Stimulated activated CD4-positive, alpha-beta T cell treated with anti-CD3 and anti-CD28 coated beads, TNF-alpha, amount 100 ng/mL, for 4 hours (primary cell): Measurements from ENCODE around the gene PCYOX1L.
"Not testable (repeated sequence)": the region's sequence is repeated elsewhere in the genome, so short reads cannot be mapped to it uniquely, and the experiment has no call there.

Experiments used
- DNase-seq, 3 experiments: peaks; one replicate each; pipeline ENCODE4 v3.0.0-alpha.2; 2020; ENCODE audit warnings: low read depth in 3 of 3

PCYOX1L gene

GRCh38 chr5:149387081-149387631 is 29.3 kb downstream of the PCYOX1L start:
- DNase-seq = no peak

DNA sequence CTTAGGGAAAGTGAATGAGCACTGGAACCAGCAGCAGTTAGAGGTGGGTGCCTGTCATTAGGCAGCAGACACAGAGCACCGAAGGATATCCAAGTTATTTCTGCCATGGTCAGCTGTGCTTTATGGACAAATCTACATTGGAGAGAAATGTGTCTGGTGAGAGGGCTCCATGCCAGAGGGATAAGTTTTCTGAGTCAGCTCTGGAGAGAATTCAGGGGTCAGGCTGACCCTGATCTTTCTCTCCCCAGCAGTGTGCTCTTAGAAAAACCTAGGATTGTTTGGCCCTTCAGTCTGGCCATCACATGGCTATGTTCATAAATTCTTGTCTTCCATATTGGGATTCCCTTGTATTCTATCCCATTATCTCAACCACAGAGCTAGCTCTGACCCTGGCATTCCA is 30.1 kb downstream of the PCYOX1L start:
- DNase-seq = no peak

DNA sequence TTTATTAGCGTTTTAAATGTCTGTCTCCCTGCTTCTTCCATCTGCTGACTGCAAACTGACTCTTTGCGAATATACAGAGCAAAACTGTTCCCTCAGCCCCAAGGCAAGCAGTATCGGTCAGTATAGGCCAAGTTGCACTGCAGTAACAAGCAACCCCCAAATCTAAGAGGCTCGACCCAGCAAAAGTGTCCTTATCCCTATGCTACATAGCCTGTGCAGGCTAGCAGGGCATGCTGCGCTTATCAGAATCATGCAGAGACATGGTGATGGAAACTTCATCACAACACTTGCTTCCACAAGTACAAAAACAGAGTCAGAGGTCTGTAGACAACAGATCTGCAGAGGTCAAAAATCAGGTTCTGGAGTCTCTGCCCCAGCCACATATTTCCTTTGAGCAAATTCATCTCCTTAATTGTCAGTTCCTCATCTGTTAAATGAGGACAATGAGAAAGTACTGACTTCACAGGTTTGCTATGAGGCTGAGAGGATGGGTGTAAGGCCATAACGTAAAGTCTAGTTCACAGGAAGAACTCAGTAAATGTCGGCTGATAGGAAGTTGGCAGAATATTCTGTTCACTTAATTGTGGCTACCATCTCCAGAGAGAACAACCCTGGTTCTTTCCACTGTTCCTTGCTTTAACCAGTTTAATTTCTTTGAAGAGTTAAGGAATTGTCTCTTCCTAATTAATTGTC is 30.8 kb downstream of the PCYOX1L start:
- no peak for DNase-seq

- DNase-seq = no peak
These were observed 32.0 kb downstream of the PCYOX1L start for GRCh38 chr5:149389552-149390495.

DNA sequence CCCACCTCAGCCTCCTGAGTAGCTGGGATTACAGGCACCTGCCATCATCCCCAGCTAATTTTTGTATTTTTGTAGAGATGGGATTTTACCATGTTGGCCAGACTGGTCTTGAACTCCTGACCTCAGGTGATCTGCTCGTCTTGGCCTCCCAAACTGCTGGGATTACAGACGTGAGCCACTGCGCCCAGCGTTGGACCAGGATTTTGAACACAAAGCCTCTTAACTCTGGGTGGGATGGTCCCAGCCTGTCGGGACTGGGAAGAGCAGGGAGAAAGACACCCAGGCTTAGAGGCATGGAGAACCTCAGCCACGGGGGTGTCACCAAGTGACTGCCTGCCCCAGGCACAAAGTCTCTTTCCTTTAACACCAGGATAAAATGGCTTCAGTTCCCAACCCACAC is 33.2 kb downstream of the PCYOX1L start:
- not testable (repeated sequence) for DNase-seq

- DNase-seq = no peak
These were observed 33.7 kb downstream of the PCYOX1L start for GRCh38 chr5:149391524-149391923.

- DNase-seq = no peak
These were observed 34.9 kb downstream of the PCYOX1L start for GRCh38 chr5:149392718-149393117.

DNA sequence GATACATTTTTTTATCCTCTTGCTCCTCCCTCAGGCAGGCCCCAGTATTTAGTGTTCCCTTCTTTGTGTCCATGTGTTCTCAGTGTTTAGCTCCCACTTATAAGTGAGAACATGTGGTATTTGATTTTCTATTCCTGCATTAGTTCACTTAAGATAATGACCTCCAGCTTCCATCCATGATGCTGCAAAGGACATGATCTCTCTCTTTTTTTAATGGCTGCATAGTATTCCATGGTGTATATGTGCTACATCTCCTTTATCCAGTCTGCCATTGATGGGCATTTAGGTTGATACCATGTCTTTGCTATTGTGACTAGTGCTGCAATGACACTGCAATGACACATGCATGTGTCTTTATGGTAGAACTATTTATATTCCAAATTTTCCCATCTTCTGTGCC is 37.1 kb downstream of the PCYOX1L start:
- DNase-seq = not testable (repeated sequence)

GRCh38 chr5:149397530-149397929 is 39.7 kb downstream of the PCYOX1L start:
- no peak for DNase-seq

DNA sequence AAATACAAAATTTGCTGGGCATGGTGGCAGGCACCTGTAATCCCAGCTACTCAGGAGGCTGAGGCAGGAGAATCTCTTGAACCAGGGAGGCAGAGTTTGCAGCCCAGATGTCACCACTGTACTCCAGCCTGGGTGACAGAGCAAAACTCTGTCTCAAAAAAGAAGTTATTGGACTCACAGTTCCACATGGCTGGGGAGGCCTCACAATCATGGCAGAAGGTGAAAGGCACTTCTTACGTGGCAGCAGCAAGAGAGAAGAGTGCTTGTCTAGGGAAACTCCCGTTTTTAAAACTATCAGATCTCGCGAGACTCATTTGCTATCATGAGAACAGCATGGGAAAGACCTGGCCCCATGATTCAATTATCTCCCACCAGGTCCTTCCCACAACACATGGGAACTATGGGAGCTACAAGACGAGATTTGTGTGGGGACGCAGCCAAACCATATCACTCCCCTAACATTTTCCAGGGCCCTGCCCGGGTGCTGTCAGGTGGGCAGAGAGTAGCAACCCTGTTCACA is 41.0 kb downstream of the PCYOX1L start:
- DNase-seq = not testable (repeated sequence)

GRCh38 chr5:149399775-149400174 is 41.9 kb downstream of the PCYOX1L start:
- no peak for DNase-seq

GRCh38 chr5:149400304-149400703 is 42.5 kb downstream of the PCYOX1L start:
- no peak for DNase-seq

DNA sequence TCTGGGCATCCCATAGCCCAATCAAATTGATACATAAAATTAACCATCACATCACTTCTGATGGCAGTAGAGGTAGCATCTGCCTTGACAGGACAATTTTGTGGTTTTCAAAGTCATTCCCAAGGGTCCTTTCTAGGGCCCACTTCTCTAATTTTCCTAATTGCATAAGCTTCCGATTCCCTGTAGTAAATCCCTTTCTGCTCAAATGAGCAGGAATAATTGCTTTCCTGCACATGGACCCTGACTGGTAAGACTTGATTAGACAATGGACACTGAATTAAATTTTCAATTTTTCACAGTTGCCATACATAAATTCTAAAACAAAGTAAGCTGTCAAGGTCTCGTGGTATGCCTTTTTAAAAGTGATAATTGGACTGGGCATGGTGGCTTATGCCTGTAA is 43.2 kb downstream of the PCYOX1L start:
- no peak for DNase-seq

DNA sequence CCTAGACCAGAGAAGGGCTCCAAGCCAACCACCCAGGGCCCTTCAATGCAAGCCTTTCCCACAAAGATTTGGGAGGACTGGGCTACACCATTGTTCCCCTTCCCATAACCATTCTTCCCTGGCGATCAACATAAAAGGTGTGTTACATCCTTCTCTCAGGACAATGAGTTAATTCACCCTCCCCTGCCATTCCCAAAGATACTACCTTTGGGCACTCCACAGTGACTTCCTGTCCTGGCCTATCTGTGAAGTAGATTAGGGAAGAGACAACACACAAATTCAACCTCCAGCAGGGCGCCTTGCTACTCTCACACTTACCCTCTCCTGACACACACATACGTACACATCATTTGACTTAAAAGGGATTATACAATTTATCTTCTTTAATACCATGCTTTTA is 44.4 kb downstream of the PCYOX1L start:
- no peak for DNase-seq

DNA sequence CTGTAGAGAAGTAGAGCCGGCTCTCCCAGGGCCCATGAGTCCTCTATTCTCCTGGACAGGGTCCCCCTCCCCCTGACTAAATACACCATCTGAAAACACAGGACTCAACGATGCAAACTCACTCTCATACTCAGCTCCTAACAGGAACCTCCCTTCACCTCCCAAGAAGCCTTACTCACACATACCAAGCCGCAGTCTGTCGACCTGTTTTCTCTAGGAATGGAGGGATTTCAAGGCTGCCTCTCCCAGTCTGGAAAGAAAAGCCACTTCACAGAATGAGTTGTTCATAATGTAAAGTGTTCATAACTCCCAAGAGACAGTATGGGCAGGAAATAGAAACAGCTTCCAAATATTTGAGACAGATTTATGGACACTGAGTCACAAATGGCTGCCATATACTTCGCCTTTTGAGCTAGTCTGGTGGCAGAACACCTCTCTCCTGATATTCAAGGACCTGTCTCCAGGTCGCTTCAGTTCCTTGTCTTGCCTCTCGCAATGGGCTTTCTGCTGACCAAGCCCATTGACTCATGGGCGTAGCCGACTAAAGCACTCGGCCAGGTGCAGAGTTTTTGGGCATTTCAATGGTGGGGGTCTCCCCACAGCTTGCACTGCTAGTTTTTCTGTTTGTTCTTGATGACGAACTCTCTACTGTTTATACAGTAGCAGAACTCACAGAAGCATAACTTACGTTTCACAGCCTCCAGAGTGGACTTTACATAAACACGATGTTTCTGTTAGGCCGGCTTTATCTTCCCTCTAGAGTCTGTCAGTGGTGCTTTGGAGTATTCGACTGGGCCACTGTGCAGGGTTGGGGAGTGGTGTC is 46.3 kb downstream of the PCYOX1L start:
- DNase-seq = no peak

DNA sequence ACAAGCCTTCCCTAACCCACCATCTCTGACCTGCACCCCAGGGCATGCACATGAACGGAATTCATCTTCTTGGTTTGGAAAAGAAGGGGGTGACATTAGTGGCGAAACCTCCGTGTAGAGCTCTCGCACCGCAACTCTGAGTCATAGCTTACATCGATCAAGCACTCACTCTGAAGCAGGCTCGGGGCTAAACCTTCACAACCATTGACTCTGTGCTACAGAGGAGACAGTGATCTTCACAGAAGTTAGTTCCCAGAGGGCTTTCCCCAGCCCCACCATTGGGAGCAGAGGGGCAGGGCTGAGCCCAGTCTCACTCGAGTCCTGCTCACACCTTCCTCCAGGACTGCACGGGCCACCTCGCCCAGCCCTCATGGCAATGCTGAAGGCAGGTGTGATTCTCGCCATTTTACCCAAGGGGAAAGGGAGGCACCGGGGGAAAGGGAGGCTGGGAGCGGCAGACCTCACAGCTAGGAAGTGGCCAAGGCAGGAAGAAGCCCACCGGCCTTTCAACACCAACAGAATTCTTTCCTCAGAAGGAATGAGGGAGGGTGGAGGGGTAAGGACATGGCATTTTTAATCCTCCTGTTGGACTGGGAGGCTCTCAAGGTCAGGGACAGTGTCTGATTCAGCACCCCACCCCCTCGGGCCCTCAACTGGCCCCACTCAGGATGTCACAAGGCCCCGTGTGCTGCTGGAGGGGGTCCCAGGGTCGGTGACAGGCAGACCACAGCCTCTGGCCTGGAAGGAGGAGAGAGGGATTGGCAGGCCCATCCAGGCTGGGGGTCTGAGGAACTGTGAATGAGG is 47.1 kb downstream of the PCYOX1L start:
- DNase-seq = no peak

- DNase-seq = no peak
These were observed 47.8 kb downstream of the PCYOX1L start for GRCh38 chr5:149405550-149406202.

- DNase-seq = no peak
These were observed 48.5 kb downstream of the PCYOX1L start for GRCh38 chr5:149406203-149406978.

DNA sequence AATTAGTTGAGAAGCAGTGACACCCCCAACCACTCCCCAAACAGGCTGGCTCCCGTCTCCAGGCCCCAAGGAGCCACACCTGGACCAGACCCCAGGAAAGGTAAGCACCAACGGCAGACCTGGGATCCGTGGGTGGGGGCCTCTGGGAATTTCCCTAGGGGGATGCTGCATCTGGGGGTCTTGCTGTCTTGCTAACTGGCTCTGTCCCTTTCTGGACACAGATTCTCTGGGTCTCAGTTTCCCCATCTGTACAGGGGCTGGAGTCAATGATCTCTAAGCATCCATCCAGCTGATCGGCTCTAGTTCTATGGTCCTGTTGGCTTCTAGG is 49.1 kb downstream of the PCYOX1L start:
- DNase-seq = no peak
